Endothelial cell of umbilical vein (primary cell): ENCODE results near the gene CLEC4M. TPM values are rescaled to one million over a fixed set of nuclear protein-coding genes. Genes with fewer than 3 reads are reported as not detected.
"Not testable (repeated sequence)": the region's sequence is repeated elsewhere in the genome, so short reads cannot be mapped to it uniquely, and the experiment has no call there.

ENCODE experiments used
- BruUV-seq: library from RNA; stranded (reverse); fragments of 400-500 nt; replicated peaks from 2 replicates; lab custom pipeline; 2021; lab: Mats Ljungman, UMichigan
- CTCF ChIA-PET: fragments of 300-600, 350-600 bp; sonication (Branson Sonifier 250); formaldehyde crosslinking; loops from one replicate; lab custom pipeline; 2021; ENCODE audit warnings: antibody characterized with exemption, inconsistent platforms; lab: Charles Lee
- POLR2A ChIA-PET: fragments of 300-600, 350-600 bp; sonication (Branson Sonifier 250); formaldehyde crosslinking; loops from one replicate; lab custom pipeline; 2021; ENCODE audit warnings: antibody characterized with exemption, inconsistent platforms; lab: Charles Lee
- DNase-seq: peaks from one replicate; pipeline ENCODE4 v3.0.0-alpha.2; 2011; ENCODE audit warnings: low read depth, low spot score
- FAIRE-seq: peaks from 2 replicates; lab custom pipeline; 2011; peaks lifted over from hg19 to GRCh38; lab: Jason Lieb, UNC
- H2AFZ ChIP-seq: 2 replicates; pipeline ENCODE4 v1.6.0; 2012; ENCODE audit warnings: low read depth, low read length, control low read depth, inconsistent platforms
- H3K27ac ChIP-seq: 2 replicates; pipeline ENCODE4 v1.5.1; 2011; ENCODE audit warnings: low read depth, mild to moderate bottlenecking, control low read depth, low read length, moderate library complexity; ENCODE audit not compliant: insufficient read depth
- H3K27me3 ChIP-seq, 2 experiments: 2 replicates each; pipeline versions ENCODE4 v1.6.0 to v1.6.1; 2011; ENCODE audit warnings: low read length in 2 of 2, mixed read lengths in 1 of 2; ENCODE audit not compliant: control insufficient read depth in 2 of 2, insufficient read depth in 2 of 2
- H3K36me3 ChIP-seq, 2 experiments: 2 replicates in 1 of 2; 3 replicates in 1 of 2; pipeline ENCODE4 v1.5.1; 2011; ENCODE audit warnings: low read length in 2 of 2, mild to moderate bottlenecking in 1 of 2, moderate library complexity in 1 of 2; ENCODE audit not compliant: control insufficient read depth in 2 of 2, insufficient read depth in 2 of 2; ENCODE audit errors: extremely low read depth in 1 of 2
- H3K4me1 ChIP-seq: 3 replicates; pipeline ENCODE4 v1.5.1; 2011; ENCODE audit warnings: mild to moderate bottlenecking, low read length; ENCODE audit not compliant: control insufficient read depth, insufficient read depth; ENCODE audit errors: extremely low read depth
- H3K4me2 ChIP-seq: 2 replicates; pipeline ENCODE4 v1.6.1; 2011; ENCODE audit warnings: low read length, control low read depth, mixed read lengths; ENCODE audit not compliant: insufficient read depth
- H3K4me3 ChIP-seq, 3 experiments: fragments of 200-600 bp in 1 of 3; sonication (generic), shearing (Covaris generic) in 1 of 3; replicated peaks in 1 of 3; 2 replicates each; pipeline ENCODE4 v1.5.1; 2011 to 2016; ENCODE audit warnings: control low read depth in 3 of 3, low read length in 3 of 3, mild to moderate bottlenecking in 2 of 3, inconsistent platforms in 1 of 3, low read depth in 1 of 3, moderate library complexity in 1 of 3; ENCODE audit not compliant: insufficient read depth in 1 of 3
- H3K79me2 ChIP-seq: 2 replicates; pipeline ENCODE4 v1.6.0; 2012; ENCODE audit warnings: low read length, inconsistent platforms; ENCODE audit not compliant: control insufficient read depth, insufficient read depth
- H3K9ac ChIP-seq: replicated peaks from 2 replicates; pipeline ENCODE3; 2011; ENCODE audit warnings: low read length, control low read depth; ENCODE audit not compliant: insufficient read depth; ENCODE audit errors: extremely low read depth
- H3K9me1 ChIP-seq: replicated peaks from 3 replicates; pipeline ENCODE4 v1.6.0; 2011; ENCODE audit warnings: mild to moderate bottlenecking, low read length; ENCODE audit not compliant: control insufficient read depth, insufficient read depth; ENCODE audit errors: extremely low read depth
- H3K9me3 ChIP-seq: replicated peaks from 2 replicates; pipeline ENCODE4 v1.5.1; 2012; ENCODE audit warnings: low read length, inconsistent platforms; ENCODE audit not compliant: control insufficient read depth, insufficient read depth
- H4K20me1 ChIP-seq: replicated peaks from 2 replicates; pipeline ENCODE3; 2011; ENCODE audit warnings: mild to moderate bottlenecking, low read length; ENCODE audit not compliant: control insufficient read depth, insufficient read depth; ENCODE audit errors: extremely low read depth
- EZH2 ChIP-seq: IDR thresholded peaks from 2 replicates; pipeline ENCODE4 v1.6.1; 2012; ENCODE audit warnings: borderline replicate concordance, low read depth, mild to moderate bottlenecking, moderate library complexity, low read length, inconsistent platforms; ENCODE audit not compliant: severe bottlenecking
- FOS ChIP-seq: IDR thresholded peaks from 2 replicates; pipeline ENCODE4 v1.6.1; 2011; ENCODE audit warnings: mild to moderate bottlenecking, low read length, moderate library complexity, borderline replicate concordance; ENCODE audit not compliant: insufficient read depth
- JUN ChIP-seq: IDR thresholded peaks from 2 replicates; pipeline ENCODE4 v1.6.1; 2011; ENCODE audit warnings: borderline replicate concordance, low read depth; ENCODE audit not compliant: insufficient read length, insufficient read depth
- MYC ChIP-seq: IDR thresholded peaks from one replicate; pipeline ENCODE4 v1.6.1; 2011; ENCODE audit warnings: mild to moderate bottlenecking, low read depth, low read length
- POLR2A ChIP-seq: IDR thresholded peaks from 2 replicates; pipeline ENCODE4 v1.6.1; 2012; ENCODE audit warnings: low read depth, mild to moderate bottlenecking, control low read depth, low read length
- POLR2AphosphoS5 ChIP-seq: IDR thresholded peaks from 2 replicates; pipeline ENCODE4 v1.6.1; 2012; ENCODE audit warnings: low read depth, mild to moderate bottlenecking, control low read depth, low read length, moderate library complexity; ENCODE audit not compliant: insufficient read depth
- dilution Hi-C: fragments of 300-500 bp; cut with MboI; formaldehyde crosslinking; loops from one replicate; pipeline ENCODE4 v1.15.0; 2019; ENCODE audit warnings: low sequenced_read_pairs; ENCODE audit not compliant: extremely low pct_ligation_motif_present
- intact Hi-C: fragments of 100-400 bp; cut with micrococcal nuclease; formaldehyde crosslinking; loops from one replicate; pipeline ENCODE4 v1.10.0; 2022
- polyA plus RNA-seq, 4 experiments: library from polyadenylated mRNA; depleted of rRNA in 3 of 4; stranded (reverse) in 3 of 4; unstranded in 1 of 4; fragments of >200 nt; gene quantifications; 2 replicates each; pipeline versions ENCODE4 v1.2.1 to v1.2.3, GENCODE V29; 2011 to 2012; ENCODE audit warnings: missing spikeins in 1 of 4
- total RNA-seq: library from RNA; stranded (reverse); gene quantifications from 2 replicates; pipeline ENCODE4 v1.2.3, GENCODE V29; 2021

CLEC4M gene
- total and polyA plus RNA-seq, 2 donors (not counting 3 experiments of a cell fraction or from before 2014, with no cell fraction given) = 0.46 to 1.0 TPM

- no TSS peak for BruUV-seq
- Histone ChIP-seq H2AFZ (no peak overlapping the region), H3K9me3 (no peaks in the 10 kb centered on the region), H4K20me1 (no peaks in the 10 kb centered on the region), H3K27me3 (peaks cover 0 to 3% of the 10 kb centered on the region in 2 experiments), H3K27ac (no peak overlapping the region), H3K9ac (no peak overlapping the region), H3K36me3 (no peaks in the 10 kb centered on the region), H3K9me1 (no peaks in the 10 kb centered on the region), H3K4me2 (no peak overlapping the region), H3K79me2 (no peaks in the 10 kb centered on the region), H3K4me3 (no peak overlapping the region), H3K4me1 (no peaks in the 10 kb centered on the region)
- intact Hi-C loops (no loop called here), dilution Hi-C loops (no loop called here)
- no peak for DNase-seq
- ChIA-PET POLR2A (no interaction called here), CTCF (interaction anchor here (1.4 to 2.0 kb wide), 3 partner anchors 9 to 177 kb away, joined by 4 to 5 read pairs (median 5); partner anchors contain the start of gene TRAPPC5)
- FAIRE-seq = no peak
- TF ChIP-seq MYC (no peak), POLR2A (no peak), POLR2AphosphoS5 (no peak), FOS (no peak), EZH2 (no peak), JUN (no peak)
Observed at GRCh38 chr19:7744871-7745650, 18.0 kb upstream of the CLEC4M start.

GRCh38 chr19:7746306-7746705 lies 16.7 kb upstream of the CLEC4M start:
- DNase-seq, H4K20me1 ChIP-seq, H3K36me3 ChIP-seq, H3K9me1 ChIP-seq, BruUV-seq, H3K79me2 ChIP-seq, H2AFZ ChIP-seq, H3K4me1 ChIP-seq, H3K4me3 ChIP-seq, FAIRE-seq, intact Hi-C loops, H3K4me2 ChIP-seq, H3K9ac ChIP-seq, dilution Hi-C loops, H3K9me3 ChIP-seq, H3K27ac ChIP-seq, POLR2A ChIA-PET, H3K27me3 ChIP-seq: not testable (repeated sequence)
- CTCF ChIA-PET = interaction anchor here (1.4 to 2.0 kb wide), 2 partner anchors 10 to 178 kb away, joined by 4 to 5 read pairs; no protein-coding TSS in a partner anchor
